HepG2 (cell line): ENCODE data around the gene MYLK. TPM values are rescaled to one million over a fixed set of nuclear protein-coding genes. Genes with fewer than 3 reads are reported as not detected.

Experiments
- AKAP8 ChIP-seq: sonication (generic); formaldehyde crosslinking; IDR thresholded peaks from 2 replicates; pipeline ENCODE4 v1.5.1; 2020; ENCODE audit warnings: mild to moderate bottlenecking, missing genetic modification reagents
- KLF9 ChIP-seq: IDR thresholded peaks from 2 replicates; pipeline ENCODE4 v1.6.1; 2016; ENCODE audit warnings: low read depth
- MLXIP ChIP-seq: sonication (generic); formaldehyde crosslinking; IDR thresholded peaks from 2 replicates; pipeline ENCODE4 v1.9.0; 2021; ENCODE audit warnings: missing genetic modification reagents, borderline replicate concordance
- NFE2 ChIP-seq: sonication (generic); formaldehyde crosslinking; IDR thresholded peaks from 2 replicates; pipeline ENCODE4 v1.4.0; 2020; ENCODE audit warnings: missing genetic modification reagents
- ZFP36 ChIP-seq: fragments of 150-350 bp; IDR thresholded peaks from 2 replicates; pipeline ENCODE4 v1.6.1; 2018; ENCODE audit warnings: borderline replicate concordance, low read length, low read depth; ENCODE audit not compliant: partially characterized antibody
- polyA plus RNA-seq, 8 experiments: library from polyadenylated mRNA; depleted of rRNA in 3 of 8; stranded (reverse) in 7 of 8; unstranded in 1 of 8; fragments of >200 nt; fragmentation: Illumina TruSeq in 4 of 8; extraction: Trizol in 4 of 8; gene quantifications; 2 replicates each; pipeline versions ENCODE4 v1.2.1 to v1.2.3, GENCODE V29; 2011 to 2016; ENCODE audit warnings: low read depth in 4 of 8, missing spikeins in 1 of 8, mixed read lengths in 1 of 8; ENCODE audit not compliant: insufficient read depth in 1 of 8
- total RNA-seq, 5 experiments: library from RNA; depleted of rRNA; stranded (reverse); fragments of >200 nt; fragmentation: Illumina TruSeq; extraction: Trizol; gene quantifications; 2 replicates each; pipeline ENCODE4 v1.2.3, GENCODE V29; 2016; ENCODE audit warnings: low read depth in 1 of 5
- TF ChIP-seq, protein P1 (sequence below), 2 experiments: fragments of 450-650 bp in 1 of 2; sonication (generic) in 1 of 2; formaldehyde crosslinking in 1 of 2; IDR thresholded peaks; 2 replicates each; pipeline versions ENCODE4 v1.6.1 to v1.8.0; 2016 to 2022; ENCODE audit warnings: antibody characterized with exemption in 1 of 2, mild to moderate bottlenecking in 1 of 2, missing genetic modification reagents in 1 of 2
- TF ChIP-seq, protein P2 (sequence below): sonication (generic); formaldehyde crosslinking; IDR thresholded peaks from 2 replicates; pipeline ENCODE4 v1.5.1; 2020; ENCODE audit warnings: mild to moderate bottlenecking, missing genetic modification reagents, moderate library complexity
- TF ChIP-seq, protein P3 (sequence below): sonication (generic); formaldehyde crosslinking; IDR thresholded peaks from 2 replicates; pipeline ENCODE4 v1.4.0; 2020; ENCODE audit warnings: missing genetic modification reagents, borderline replicate concordance

MYLK gene
- total and polyA plus RNA-seq, 2 of the 13 experiments (the other 11 are each of a cell fraction or from before 2014, with no cell fraction given): 10.6 to 34.9 TPM

- TF ChIP-seq, protein P1, sequence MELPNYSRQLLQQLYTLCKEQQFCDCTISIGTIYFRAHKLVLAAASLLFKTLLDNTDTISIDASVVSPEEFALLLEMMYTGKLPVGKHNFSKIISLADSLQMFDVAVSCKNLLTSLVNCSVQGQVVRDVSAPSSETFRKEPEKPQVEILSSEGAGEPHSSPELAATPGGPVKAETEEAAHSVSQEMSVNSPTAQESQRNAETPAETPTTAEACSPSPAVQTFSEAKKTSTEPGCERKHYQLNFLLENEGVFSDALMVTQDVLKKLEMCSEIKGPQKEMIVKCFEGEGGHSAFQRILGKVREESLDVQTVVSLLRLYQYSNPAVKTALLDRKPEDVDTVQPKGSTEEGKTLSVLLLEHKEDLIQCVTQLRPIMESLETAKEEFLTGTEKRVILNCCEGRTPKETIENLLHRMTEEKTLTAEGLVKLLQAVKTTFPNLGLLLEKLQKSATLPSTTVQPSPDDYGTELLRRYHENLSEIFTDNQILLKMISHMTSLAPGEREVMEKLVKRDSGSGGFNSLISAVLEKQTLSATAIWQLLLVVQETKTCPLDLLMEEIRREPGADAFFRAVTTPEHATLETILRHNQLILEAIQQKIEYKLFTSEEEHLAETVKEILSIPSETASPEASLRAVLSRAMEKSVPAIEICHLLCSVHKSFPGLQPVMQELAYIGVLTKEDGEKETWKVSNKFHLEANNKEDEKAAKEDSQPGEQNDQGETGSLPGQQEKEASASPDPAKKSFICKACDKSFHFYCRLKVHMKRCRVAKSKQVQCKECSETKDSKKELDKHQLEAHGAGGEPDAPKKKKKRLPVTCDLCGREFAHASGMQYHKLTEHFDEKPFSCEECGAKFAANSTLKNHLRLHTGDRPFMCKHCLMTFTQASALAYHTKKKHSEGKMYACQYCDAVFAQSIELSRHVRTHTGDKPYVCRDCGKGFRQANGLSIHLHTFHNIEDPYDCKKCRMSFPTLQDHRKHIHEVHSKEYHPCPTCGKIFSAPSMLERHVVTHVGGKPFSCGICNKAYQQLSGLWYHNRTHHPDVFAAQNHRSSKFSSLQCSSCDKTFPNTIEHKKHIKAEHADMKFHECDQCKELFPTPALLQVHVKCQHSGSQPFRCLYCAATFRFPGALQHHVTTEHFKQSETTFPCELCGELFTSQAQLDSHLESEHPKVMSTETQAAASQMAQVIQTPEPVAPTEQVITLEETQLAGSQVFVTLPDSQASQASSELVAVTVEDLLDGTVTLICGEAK (IDR thresholded peaks at IDR 0.05): no peak
- TF ChIP-seq, protein P1 (CRISPR knock-in tag; IDR thresholded peaks at IDR 0.05): no peak
- TF ChIP-seq AKAP8 (no peak; the same call in 1 of the 2 replicates), MLXIP (CRISPR knock-in tag) (no peak), ZFP36 (no peak), KLF9 (CRISPR knock-in tag) (no peak), NFE2 (CRISPR knock-in tag) (no peak)
- TF ChIP-seq, protein P2, sequence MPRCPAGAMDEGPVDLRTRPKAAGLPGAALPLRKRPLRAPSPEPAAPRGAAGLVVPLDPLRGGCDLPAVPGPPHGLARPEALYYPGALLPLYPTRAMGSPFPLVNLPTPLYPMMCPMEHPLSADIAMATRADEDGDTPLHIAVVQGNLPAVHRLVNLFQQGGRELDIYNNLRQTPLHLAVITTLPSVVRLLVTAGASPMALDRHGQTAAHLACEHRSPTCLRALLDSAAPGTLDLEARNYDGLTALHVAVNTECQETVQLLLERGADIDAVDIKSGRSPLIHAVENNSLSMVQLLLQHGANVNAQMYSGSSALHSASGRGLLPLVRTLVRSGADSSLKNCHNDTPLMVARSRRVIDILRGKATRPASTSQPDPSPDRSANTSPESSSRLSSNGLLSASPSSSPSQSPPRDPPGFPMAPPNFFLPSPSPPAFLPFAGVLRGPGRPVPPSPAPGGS (CRISPR knock-in tag): no peak
- TF ChIP-seq, protein P3, sequence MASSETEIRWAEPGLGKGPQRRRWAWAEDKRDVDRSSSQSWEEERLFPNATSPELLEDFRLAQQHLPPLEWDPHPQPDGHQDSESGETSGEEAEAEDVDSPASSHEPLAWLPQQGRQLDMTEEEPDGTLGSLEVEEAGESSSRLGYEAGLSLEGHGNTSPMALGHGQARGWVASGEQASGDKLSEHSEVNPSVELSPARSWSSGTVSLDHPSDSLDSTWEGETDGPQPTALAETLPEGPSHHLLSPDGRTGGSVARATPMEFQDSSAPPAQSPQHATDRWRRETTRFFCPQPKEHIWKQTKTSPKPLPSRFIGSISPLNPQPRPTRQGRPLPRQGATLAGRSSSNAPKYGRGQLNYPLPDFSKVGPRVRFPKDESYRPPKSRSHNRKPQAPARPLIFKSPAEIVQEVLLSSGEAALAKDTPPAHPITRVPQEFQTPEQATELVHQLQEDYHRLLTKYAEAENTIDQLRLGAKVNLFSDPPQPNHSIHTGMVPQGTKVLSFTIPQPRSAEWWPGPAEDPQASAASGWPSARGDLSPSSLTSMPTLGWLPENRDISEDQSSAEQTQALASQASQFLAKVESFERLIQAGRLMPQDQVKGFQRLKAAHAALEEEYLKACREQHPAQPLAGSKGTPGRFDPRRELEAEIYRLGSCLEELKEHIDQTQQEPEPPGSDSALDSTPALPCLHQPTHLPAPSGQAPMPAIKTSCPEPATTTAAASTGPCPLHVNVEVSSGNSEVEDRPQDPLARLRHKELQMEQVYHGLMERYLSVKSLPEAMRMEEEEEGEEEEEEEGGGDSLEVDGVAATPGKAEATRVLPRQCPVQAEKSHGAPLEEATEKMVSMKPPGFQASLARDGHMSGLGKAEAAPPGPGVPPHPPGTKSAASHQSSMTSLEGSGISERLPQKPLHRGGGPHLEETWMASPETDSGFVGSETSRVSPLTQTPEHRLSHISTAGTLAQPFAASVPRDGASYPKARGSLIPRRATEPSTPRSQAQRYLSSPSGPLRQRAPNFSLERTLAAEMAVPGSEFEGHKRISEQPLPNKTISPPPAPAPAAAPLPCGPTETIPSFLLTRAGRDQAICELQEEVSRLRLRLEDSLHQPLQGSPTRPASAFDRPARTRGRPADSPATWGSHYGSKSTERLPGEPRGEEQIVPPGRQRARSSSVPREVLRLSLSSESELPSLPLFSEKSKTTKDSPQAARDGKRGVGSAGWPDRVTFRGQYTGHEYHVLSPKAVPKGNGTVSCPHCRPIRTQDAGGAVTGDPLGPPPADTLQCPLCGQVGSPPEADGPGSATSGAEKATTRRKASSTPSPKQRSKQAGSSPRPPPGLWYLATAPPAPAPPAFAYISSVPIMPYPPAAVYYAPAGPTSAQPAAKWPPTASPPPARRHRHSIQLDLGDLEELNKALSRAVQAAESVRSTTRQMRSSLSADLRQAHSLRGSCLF (CRISPR knock-in tag): no peak
Observed at GRCh38 chr3:123605789-123606234, 278.3 kb downstream of the MYLK start (continued).
